ENCODE measurements around the gene XPR1. TPM values are rescaled to one million over a fixed set of nuclear protein-coding genes. Genes with fewer than 3 reads are reported as not detected.

The XPR1 gene
- total and polyA plus RNA-seq, 2 donors (not counting 3 experiments of a cell fraction or from before 2014, with no cell fraction given): 23.9 to 26.7 TPM

DNA sequence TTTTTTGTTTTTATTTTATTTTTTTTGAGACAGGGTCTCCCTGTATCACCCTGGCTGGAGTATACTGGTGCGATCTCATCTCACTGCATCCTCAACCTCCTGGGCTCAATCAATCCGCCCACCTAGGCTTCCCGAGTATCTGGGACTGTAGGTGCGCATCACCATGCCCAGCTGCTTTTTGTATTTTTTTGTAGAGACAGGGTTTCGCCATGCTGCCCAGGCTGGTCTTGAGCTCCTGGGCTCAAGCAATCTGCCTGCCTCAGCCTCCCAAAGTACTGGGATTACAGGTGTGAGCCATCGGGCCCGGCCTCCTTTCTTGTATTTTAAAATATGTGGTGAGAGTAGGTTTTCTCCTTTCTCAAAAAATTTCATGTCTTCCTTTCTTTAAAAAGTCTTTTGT is 122.6 kb downstream of the XPR1 start:
- H3K4me2 ChIP-seq (ENCODE audit: insufficient read depth, low read length): no peak overlapping the region
- ChIA-PET CTCF (interaction anchor here (1.2 kb wide), 1 partner anchor 21 kb away, joined by 3 read pairs; no protein-coding TSS in a partner anchor), POLR2A (no interaction called here)
- H3K9me1 ChIP-seq (replicated peaks; ENCODE audit: control insufficient read depth, extremely low read depth, insufficient read depth, low read length): no peaks in the 10 kb centered on the region
- TF ChIP-seq CTCF (IDR thresholded peaks at IDR 0.05; ENCODE audit: extremely low read depth in 1 of 2, insufficient read depth in 1 of 2, low read depth in 1 of 2, low read length in 2 of 2): no peak
- no peak for TF ChIP-seq FOS (IDR thresholded peaks at IDR 0.05; ENCODE audit: borderline replicate concordance, insufficient read depth, low read length)
- TF ChIP-seq POLR2A (IDR thresholded peaks at IDR 0.05; ENCODE audit: low read depth, low read length): no peak
- TF ChIP-seq EZH2 (IDR thresholded peaks at IDR 0.05; ENCODE audit: borderline replicate concordance, low read depth, low read length, severe bottlenecking): no peak
- TF ChIP-seq MYC (IDR thresholded peaks at IDR 0.05; ENCODE audit: low read depth, low read length): no peak
- TF ChIP-seq JUN (IDR thresholded peaks at IDR 0.05; ENCODE audit: borderline replicate concordance, insufficient read depth, insufficient read length, low read depth): no peak
- TF ChIP-seq, protein P1, sequence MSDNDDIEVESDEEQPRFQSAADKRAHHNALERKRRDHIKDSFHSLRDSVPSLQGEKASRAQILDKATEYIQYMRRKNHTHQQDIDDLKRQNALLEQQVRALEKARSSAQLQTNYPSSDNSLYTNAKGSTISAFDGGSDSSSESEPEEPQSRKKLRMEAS (IDR thresholded peaks at IDR 0.05; ENCODE audit: insufficient read depth, insufficient read length): no peak
- no peak for TF ChIP-seq POLR2AphosphoS5 (IDR thresholded peaks at IDR 0.05; ENCODE audit: insufficient read depth, low read depth, low read length)
- no peak for TF ChIP-seq GATA2 (IDR thresholded peaks at IDR 0.05; ENCODE audit: insufficient read depth, insufficient read length, low read depth, low read length)
- no peak overlapping the region for H3K9ac ChIP-seq (replicated peaks; ENCODE audit: extremely low read depth, insufficient read depth, low read length)
- dilution Hi-C loops (cut with MboI; ENCODE audit: extremely low pct_ligation_motif_present, low sequenced_read_pairs): no loop called here
- H2AFZ ChIP-seq (ENCODE audit: low read depth, low read length): no peak overlapping the region
- no peaks in the 10 kb centered on the region for H3K9me3 ChIP-seq (replicated peaks; ENCODE audit: control insufficient read depth, insufficient read depth, low read length)
- DNase-seq (ENCODE audit: low read depth, low spot score) (no peak), FAIRE-seq (no peak)
- H3K79me2 ChIP-seq (ENCODE audit: control insufficient read depth, insufficient read depth, low read length): no peaks in the 10 kb centered on the region
- H3K36me3 ChIP-seq (ENCODE audit: control insufficient read depth in 2 of 2, extremely low read depth in 1 of 2, insufficient read depth in 2 of 2, low read length in 2 of 2): no peaks in the 10 kb centered on the region
- no TSS peak for BruUV-seq (replicated peaks)
- H3K27ac ChIP-seq (ENCODE audit: insufficient read depth, low read depth, low read length): no peak overlapping the region
- no peaks in the 10 kb centered on the region for H3K27me3 ChIP-seq (ENCODE audit: control insufficient read depth in 2 of 2, insufficient read depth in 2 of 2, low read length in 2 of 2)
- intact Hi-C loops (cut with micrococcal nuclease): no loop called here
- H3K4me1 ChIP-seq (ENCODE audit: control insufficient read depth, extremely low read depth, insufficient read depth, low read length): no peaks in the 10 kb centered on the region
- no peaks in the 10 kb centered on the region for H4K20me1 ChIP-seq (replicated peaks; ENCODE audit: control insufficient read depth, extremely low read depth, insufficient read depth, low read length)
- no peak overlapping the region for H3K4me3 ChIP-seq (replicated peaks in 1 of 3; ENCODE audit: insufficient read depth in 1 of 3, low read depth in 1 of 3, low read length in 3 of 3)

All from endothelial cell of umbilical vein (primary cell).